AG04449 (cell line): ENCODE data around the gene CCDC92.

Experiments used
- CTCF ChIA-PET: fragments of 350-600 bp; formaldehyde crosslinking; extraction: SDS; loops from one replicate; lab custom pipeline; 2021; ENCODE audit warnings: antibody characterized with exemption; lab: Yijun Ruan, JAX
- POLR2A ChIA-PET: fragments of 400-600, 350-600 bp; formaldehyde crosslinking; extraction: SDS; loops from one replicate; lab custom pipeline; 2020; ENCODE audit warnings: antibody characterized with exemption, inconsistent platforms; lab: Yijun Ruan, JAX
- DNase-seq: peaks from one replicate; pipeline ENCODE4 v3.0.0-alpha.2; 2010; ENCODE audit warnings: low read depth, low spot score
- H3K4me3 ChIP-seq: 2 replicates; pipeline ENCODE4 v1.5.1; 2011; ENCODE audit warnings: low read depth, mild to moderate bottlenecking, control low read depth, low read length
- TF ChIP-seq, protein P1 (sequence below): IDR thresholded peaks from one replicate; pipeline ENCODE4 v1.5.1; 2011; ENCODE audit warnings: mild to moderate bottlenecking, moderate library complexity, low read length, control low read depth, inconsistent platforms; ENCODE audit not compliant: insufficient read depth; ENCODE audit errors: missing control alignments

Gene CCDC92

DNA sequence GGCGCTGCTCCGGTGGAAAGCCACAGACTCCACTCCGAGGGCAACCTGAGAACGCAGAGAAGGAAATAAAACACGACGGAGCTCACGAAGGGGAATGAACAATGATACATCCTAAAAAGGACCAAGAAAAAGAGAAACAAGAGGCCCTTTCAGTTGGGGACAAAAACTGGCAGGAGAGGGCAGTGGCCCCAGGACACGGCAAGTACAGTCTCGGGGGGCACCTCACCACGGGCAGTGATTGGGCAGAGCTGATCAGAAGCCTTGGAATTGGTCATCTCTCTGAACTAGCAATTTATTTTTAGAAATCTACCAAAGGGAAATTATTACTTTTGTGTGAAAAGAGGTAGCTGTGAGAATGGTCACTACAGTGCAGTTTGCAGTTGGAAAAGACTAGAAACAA is 27.9 kb downstream of the CCDC92 start:
- TF ChIP-seq, protein P1, sequence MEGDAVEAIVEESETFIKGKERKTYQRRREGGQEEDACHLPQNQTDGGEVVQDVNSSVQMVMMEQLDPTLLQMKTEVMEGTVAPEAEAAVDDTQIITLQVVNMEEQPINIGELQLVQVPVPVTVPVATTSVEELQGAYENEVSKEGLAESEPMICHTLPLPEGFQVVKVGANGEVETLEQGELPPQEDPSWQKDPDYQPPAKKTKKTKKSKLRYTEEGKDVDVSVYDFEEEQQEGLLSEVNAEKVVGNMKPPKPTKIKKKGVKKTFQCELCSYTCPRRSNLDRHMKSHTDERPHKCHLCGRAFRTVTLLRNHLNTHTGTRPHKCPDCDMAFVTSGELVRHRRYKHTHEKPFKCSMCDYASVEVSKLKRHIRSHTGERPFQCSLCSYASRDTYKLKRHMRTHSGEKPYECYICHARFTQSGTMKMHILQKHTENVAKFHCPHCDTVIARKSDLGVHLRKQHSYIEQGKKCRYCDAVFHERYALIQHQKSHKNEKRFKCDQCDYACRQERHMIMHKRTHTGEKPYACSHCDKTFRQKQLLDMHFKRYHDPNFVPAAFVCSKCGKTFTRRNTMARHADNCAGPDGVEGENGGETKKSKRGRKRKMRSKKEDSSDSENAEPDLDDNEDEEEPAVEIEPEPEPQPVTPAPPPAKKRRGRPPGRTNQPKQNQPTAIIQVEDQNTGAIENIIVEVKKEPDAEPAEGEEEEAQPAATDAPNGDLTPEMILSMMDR, result no peak
- H3K4me3 ChIP-seq, result no peak overlapping the region
- CTCF ChIA-PET, result interaction anchor here (1.6 kb wide), 1 partner anchor 40 kb away, joined by 8 read pairs; no protein-coding TSS in a partner anchor
- DNase-seq, result no peak
- POLR2A ChIA-PET, result no interaction called here

DNA sequence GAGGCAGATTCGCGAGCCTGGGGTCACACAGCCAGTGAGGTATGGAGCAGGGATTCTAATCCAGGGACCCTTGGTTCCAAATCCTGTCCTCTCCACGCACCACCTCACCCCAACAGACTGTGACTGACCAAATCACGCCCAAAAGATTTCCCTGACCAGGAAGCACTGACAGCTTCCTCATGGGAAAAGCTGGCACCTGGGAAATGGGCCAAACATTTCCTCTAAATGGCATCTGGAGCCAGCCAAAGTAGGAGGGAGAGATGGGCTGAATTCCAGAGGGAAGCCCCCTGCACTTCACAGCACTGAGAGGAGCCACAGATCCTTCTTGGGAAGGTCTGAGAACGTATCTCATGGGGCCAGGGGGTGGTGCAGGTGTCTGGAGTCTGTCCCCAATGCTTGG is 28.8 kb downstream of the CCDC92 start:
- DNase-seq, result no peak
- H3K4me3 ChIP-seq, result no peak overlapping the region
- ChIA-PET POLR2A (no interaction called here), CTCF (no interaction called here)
- TF ChIP-seq, protein P1, result no peak

- POLR2A ChIA-PET, result interaction anchor here (0.6 to 1.2 kb wide), 3 partner anchors 24 to 86 kb away, joined by 3 to 5 read pairs (median 3); partner anchors contain the start of genes CCDC92 and ZNF664
- CTCF ChIA-PET, result interaction anchor here (1.2 to 3.5 kb wide), 4 partner anchors 13 to 38 kb away, joined by 3 to 22 read pairs (median 4); no protein-coding TSS in a partner anchor
These were observed 29.6 kb downstream of the CCDC92 start for GRCh38 chr12:123942911-123943648.

GRCh38 chr12:123942238-123942653 is 30.4 kb downstream of the CCDC92 start:
- TF ChIP-seq, protein P1, result no peak
- peak; percentile 92 for DNase-seq
- POLR2A ChIA-PET, result interaction anchor here (0.5 to 1.2 kb wide), 4 partner anchors 23 to 279 kb away, joined by 3 to 5 read pairs (median 3); partner anchors contain the start of genes CCDC92 and ZNF664
- no peak overlapping the region for H3K4me3 ChIP-seq
- CTCF ChIA-PET, result interaction anchor here (1.2 to 3.5 kb wide), 4 partner anchors 12 to 38 kb away, joined by 3 to 22 read pairs (median 4); no protein-coding TSS in a partner anchor

More at GRCh38 chr12:123942911-123943648, 29.6 kb downstream of the CCDC92 start:
- TF ChIP-seq, protein P1, result no peak
- no peak for DNase-seq
- no peak overlapping the region for H3K4me3 ChIP-seq

- ChIA-PET CTCF (interaction anchor here (1.2 to 3.5 kb wide), 2 partner anchors 23 to 37 kb away, joined by 3 to 22 read pairs; no protein-coding TSS in a partner anchor), POLR2A (interaction anchor here (0.5 to 1.2 kb wide), 3 partner anchors 23 to 278 kb away, joined by 3 to 5 read pairs (median 3); partner anchors contain the start of genes CCDC92 and ZNF664)
- no peak for DNase-seq
- TF ChIP-seq, protein P1, result no peak
- H3K4me3 ChIP-seq, result no peak overlapping the region
These were observed 30.9 kb downstream of the CCDC92 start for GRCh38 chr12:123941624-123942237.
